Measurements from ENCODE around the gene ANO4. TPM values are rescaled to one million over a fixed set of nuclear protein-coding genes. Genes with fewer than 3 reads are reported as not detected.

Gene ANO4
- total and polyA plus RNA-seq, 5 donors from 2014 or later, result not detected

DNA sequence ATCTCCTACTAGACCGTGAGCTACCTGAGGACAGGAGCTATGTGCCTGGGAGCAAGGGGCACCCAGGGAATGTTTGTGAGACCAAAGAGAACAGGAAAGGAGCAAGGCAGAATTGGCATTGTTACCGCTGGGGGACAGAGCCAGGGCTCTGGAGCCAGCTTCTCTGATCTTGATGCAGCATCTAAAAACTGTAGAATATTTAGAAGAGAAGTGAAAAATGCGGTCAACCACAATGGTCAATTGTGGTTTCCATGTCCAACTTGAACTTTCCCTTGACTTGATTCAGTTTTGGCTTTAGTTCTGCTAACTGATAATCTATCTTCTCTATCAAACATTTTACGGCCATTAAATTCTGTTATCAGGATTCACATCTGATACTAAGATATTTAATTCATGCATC is 201.2 kb downstream of the ANO4 start:
- Mint-ChIP-seq H3K9me3 (peaks cover 0 to 2% (median 0%) of the 10 kb centered on the region in 7 donors), H3K4me3 (no peak overlapping the region), H3K4me1 (no peaks in the 10 kb centered on the region), H3K27me3 (no peaks in the 10 kb centered on the region), H3K36me3 (no peaks in the 10 kb centered on the region), H3K27ac (no peak overlapping the region)
- H3K27ac ChIP-seq (ENCODE audit: insufficient read depth, low read length, poor library complexity, severe bottlenecking), result no peak overlapping the region
- H3K36me3 ChIP-seq (ENCODE audit: control insufficient read depth, insufficient read depth, low read length), result no peaks in the 10 kb centered on the region
- ATAC-seq (ENCODE audit: low read depth in 2 of 2) (no peak), DNase-seq (no peak)
- no peaks in the 10 kb centered on the region for H3K27me3 ChIP-seq (ENCODE audit: control insufficient read depth, insufficient read depth, low read length)
- H3K9me3 ChIP-seq (ENCODE audit: control insufficient read depth in 2 of 2, low read length in 2 of 2), result no peaks in the 10 kb centered on the region
- H3K4me1 ChIP-seq (ENCODE audit: control insufficient read depth, insufficient read depth, low read length, poor library complexity, severe bottlenecking), result no peaks in the 10 kb centered on the region
- H3K4me3 ChIP-seq (ENCODE audit: low read depth, low read length), result no peak overlapping the region

DNA sequence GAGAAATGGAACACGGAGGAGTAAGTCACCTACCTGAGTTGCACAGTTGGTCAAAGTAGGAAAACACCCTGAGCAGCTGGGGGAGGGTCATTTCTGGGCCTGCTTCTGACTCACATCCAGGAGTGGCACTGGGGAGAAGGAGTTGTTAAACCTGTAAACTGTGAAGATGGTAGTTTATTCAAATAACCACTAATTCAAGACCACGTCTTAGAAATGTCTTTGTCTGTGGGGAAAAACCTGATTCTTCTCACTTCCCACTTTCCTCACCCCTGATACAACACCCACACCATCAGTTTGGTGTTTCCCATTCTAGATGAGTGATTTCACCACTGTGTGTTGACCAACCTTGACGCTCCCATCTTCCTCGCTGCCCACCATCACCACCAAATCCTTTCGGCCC is 207.1 kb downstream of the ANO4 start:
- no peaks in the 10 kb centered on the region for H3K27me3 ChIP-seq (ENCODE audit: control insufficient read depth, insufficient read depth, low read length)
- no peaks in the 10 kb centered on the region for H3K9me3 ChIP-seq (ENCODE audit: control insufficient read depth in 2 of 2, low read length in 2 of 2)
- ATAC-seq (ENCODE audit: low read depth in 2 of 2) (no peak), DNase-seq (no peak)
- no peak overlapping the region for H3K27ac ChIP-seq (ENCODE audit: insufficient read depth, low read length, poor library complexity, severe bottlenecking)
- Mint-ChIP-seq H3K27ac (no peak overlapping the region), H3K4me1 (no peaks in the 10 kb centered on the region), H3K27me3 (no peaks in the 10 kb centered on the region), H3K4me3 (no peak overlapping the region), H3K9me3 (peaks cover 0 to 5% (median 2%) of the 10 kb centered on the region in 7 donors), H3K36me3 (no peaks in the 10 kb centered on the region)
- H3K4me1 ChIP-seq (ENCODE audit: control insufficient read depth, insufficient read depth, low read length, poor library complexity, severe bottlenecking), result no peaks in the 10 kb centered on the region
- no peak overlapping the region for H3K4me3 ChIP-seq (ENCODE audit: low read depth, low read length)
- no peaks in the 10 kb centered on the region for H3K36me3 ChIP-seq (ENCODE audit: control insufficient read depth, insufficient read depth, low read length)

DNA sequence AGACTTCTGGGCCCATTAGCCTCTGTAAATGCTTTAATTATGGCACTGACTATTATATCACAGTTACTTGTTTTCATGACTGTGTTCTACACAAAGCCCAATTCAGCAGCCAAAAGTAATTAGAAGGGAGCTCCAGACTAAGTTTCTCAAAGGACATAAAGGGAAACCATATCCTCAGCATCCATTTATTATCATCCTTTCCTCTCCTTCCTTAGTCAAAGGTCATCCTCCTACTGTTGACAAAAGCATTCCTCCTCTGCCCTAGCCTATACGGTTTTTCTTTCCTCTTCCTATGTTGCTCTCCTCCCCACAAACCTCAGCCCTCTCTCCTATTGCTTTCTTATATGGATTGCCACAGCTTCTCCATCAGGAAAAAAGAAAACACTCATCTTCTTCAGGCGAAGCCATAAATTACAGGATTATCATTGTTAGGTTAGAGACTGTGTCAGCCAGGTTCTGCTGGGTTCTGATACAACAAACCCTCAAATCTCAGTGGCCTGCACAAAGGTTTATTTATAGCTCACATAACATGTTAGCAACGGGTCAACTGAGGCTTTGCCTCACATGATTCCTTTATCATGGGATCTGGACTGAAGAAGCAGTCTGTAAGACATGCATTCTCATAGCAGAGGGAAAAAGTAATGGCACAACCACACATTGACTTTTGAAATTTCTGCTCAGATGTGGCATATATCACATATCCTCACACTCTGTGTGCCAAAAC is 208.3 kb downstream of the ANO4 start:
- ATAC-seq (ENCODE audit: low read depth in 2 of 2) (no peak), DNase-seq (no peak)
- Histone ChIP-seq H3K27me3 (ENCODE audit: control insufficient read depth, insufficient read depth, low read length) (no peaks in the 10 kb centered on the region), H3K27ac (ENCODE audit: insufficient read depth, low read length, poor library complexity, severe bottlenecking) (no peak overlapping the region), H3K4me3 (ENCODE audit: low read depth, low read length) (no peak overlapping the region), H3K36me3 (ENCODE audit: control insufficient read depth, insufficient read depth, low read length) (no peaks in the 10 kb centered on the region), H3K9me3 (ENCODE audit: control insufficient read depth in 2 of 2, low read length in 2 of 2) (no peaks in the 10 kb centered on the region), H3K4me1 (ENCODE audit: control insufficient read depth, insufficient read depth, low read length, poor library complexity, severe bottlenecking) (no peaks in the 10 kb centered on the region)
- Mint-ChIP-seq H3K4me3 (no peak overlapping the region), H3K36me3 (no peaks in the 10 kb centered on the region), H3K27ac (no peak overlapping the region), H3K4me1 (no peaks in the 10 kb centered on the region), H3K27me3 (no peaks in the 10 kb centered on the region), H3K9me3 (peaks cover 0 to 5% (median 2%) of the 10 kb centered on the region in 7 donors)

DNA sequence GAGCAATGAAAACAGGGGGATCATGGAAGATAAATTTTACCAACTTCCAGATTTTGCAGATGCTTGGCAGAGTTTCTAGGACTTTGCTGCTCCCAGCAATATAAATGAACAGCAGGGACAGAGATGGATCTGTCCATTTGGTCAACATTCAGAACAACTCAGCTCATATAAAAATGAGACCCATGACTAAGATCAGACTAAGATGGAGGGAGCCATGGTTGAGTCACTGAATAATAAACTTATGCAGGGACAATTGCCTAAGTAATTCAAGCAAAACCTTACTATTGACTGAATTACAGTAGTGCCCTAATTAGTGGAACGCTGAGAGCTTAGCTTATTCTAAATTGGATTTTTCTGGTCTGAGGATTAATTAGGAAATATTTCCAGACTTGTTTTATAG is 210.3 kb downstream of the ANO4 start:
- H3K27ac Mint-ChIP-seq, result no peak overlapping the region
- H3K4me1 ChIP-seq (ENCODE audit: control insufficient read depth, insufficient read depth, low read length, poor library complexity, severe bottlenecking), result no peaks in the 10 kb centered on the region
- H3K4me3 ChIP-seq (ENCODE audit: low read depth, low read length), result no peak overlapping the region
- H3K36me3 ChIP-seq (ENCODE audit: control insufficient read depth, insufficient read depth, low read length), result no peaks in the 10 kb centered on the region
- H3K27me3 Mint-ChIP-seq, result no peaks in the 10 kb centered on the region
- DNase-seq (no peak), ATAC-seq (ENCODE audit: low read depth in 2 of 2) (no peak)
- no peaks in the 10 kb centered on the region for H3K27me3 ChIP-seq (ENCODE audit: control insufficient read depth, insufficient read depth, low read length)
- no peak overlapping the region for H3K4me3 Mint-ChIP-seq
- H3K9me3 ChIP-seq (ENCODE audit: control insufficient read depth in 2 of 2, low read length in 2 of 2), result peaks cover 0 to 8% of the 10 kb centered on the region in 2 experiments
- H3K4me1 Mint-ChIP-seq, result no peaks in the 10 kb centered on the region
- no peaks in the 10 kb centered on the region for H3K36me3 Mint-ChIP-seq
- no peak overlapping the region for H3K27ac ChIP-seq (ENCODE audit: insufficient read depth, low read length, poor library complexity, severe bottlenecking)
- peaks cover 0 to 16% (median 5%) of the 10 kb centered on the region in 7 donors for H3K9me3 Mint-ChIP-seq

DNA sequence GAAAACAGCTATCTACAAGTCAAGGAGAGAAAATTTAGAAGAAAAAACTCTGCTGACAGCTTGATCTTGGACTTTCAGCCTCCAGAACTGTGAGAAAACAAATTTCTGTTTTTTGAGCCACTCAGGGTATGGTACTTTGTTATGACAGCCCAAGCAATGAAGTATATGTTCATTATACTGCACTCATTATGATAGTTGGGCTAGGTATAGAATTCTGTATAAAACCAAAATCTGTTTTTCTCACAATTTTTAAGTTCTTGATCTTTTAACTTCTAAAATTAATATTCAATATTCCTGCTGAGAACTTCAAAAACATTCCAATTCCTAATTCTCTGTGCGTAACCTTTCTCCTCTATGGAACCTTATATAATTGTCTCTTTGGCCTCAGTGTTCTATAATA is 214.7 kb downstream of the ANO4 start:
- no peak overlapping the region for H3K4me3 Mint-ChIP-seq
- H3K4me1 Mint-ChIP-seq, result no peaks in the 10 kb centered on the region
- no peaks in the 10 kb centered on the region for H3K27me3 ChIP-seq (ENCODE audit: control insufficient read depth, insufficient read depth, low read length)
- no peak for DNase-seq
- H3K9me3 ChIP-seq (ENCODE audit: control insufficient read depth in 2 of 2, low read length in 2 of 2), result peaks cover 6 to 10% of the 10 kb centered on the region in 2 experiments
- no peak for ATAC-seq (ENCODE audit: low read depth in 2 of 2)
- no peaks in the 10 kb centered on the region for H3K4me1 ChIP-seq (ENCODE audit: control insufficient read depth, insufficient read depth, low read length, poor library complexity, severe bottlenecking)
- H3K27ac ChIP-seq (ENCODE audit: insufficient read depth, low read length, poor library complexity, severe bottlenecking), result no peak overlapping the region
- no peaks in the 10 kb centered on the region for H3K36me3 Mint-ChIP-seq
- H3K4me3 ChIP-seq (ENCODE audit: low read depth, low read length), result no peak overlapping the region
- no peaks in the 10 kb centered on the region for H3K36me3 ChIP-seq (ENCODE audit: control insufficient read depth, insufficient read depth, low read length)
- H3K27me3 Mint-ChIP-seq, result peaks cover 4% of the 10 kb centered on the region
- H3K27ac Mint-ChIP-seq, result no peak overlapping the region
- H3K9me3 Mint-ChIP-seq, result peaks cover 4 to 28% (median 10%) of the 10 kb centered on the region in 7 donors

DNA sequence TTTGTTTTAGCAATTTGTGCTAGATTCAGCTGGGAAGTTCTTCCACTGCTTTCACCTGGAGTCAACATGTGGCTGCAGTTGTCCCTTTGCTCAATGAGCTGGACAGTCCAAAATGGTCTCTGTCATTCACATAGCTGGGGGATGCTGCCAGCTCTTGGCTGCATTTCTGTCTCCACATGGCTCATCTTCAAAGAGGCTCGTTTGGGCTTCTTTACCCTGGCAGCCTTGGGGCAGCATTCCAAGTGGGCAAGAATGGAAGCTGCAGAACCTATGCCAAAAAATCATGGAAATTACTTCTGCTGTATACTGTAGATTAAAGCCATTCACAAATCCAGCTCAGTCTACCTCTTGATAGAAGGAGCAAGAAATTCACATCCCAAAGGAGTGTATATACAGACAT is 216.3 kb downstream of the ANO4 start:
- H3K36me3 ChIP-seq (ENCODE audit: control insufficient read depth, insufficient read depth, low read length), result no peaks in the 10 kb centered on the region
- ATAC-seq (ENCODE audit: low read depth in 2 of 2), result no peak
- H3K36me3 Mint-ChIP-seq, result no peaks in the 10 kb centered on the region
- no peak overlapping the region for H3K4me3 ChIP-seq (ENCODE audit: low read depth, low read length)
- H3K4me1 ChIP-seq (ENCODE audit: control insufficient read depth, insufficient read depth, low read length, poor library complexity, severe bottlenecking), result no peaks in the 10 kb centered on the region
- peaks cover 6 to 10% of the 10 kb centered on the region in 2 experiments for H3K9me3 ChIP-seq (ENCODE audit: control insufficient read depth in 2 of 2, low read length in 2 of 2)
- H3K27me3 Mint-ChIP-seq, result peaks cover 5% of the 10 kb centered on the region
- H3K27me3 ChIP-seq (ENCODE audit: control insufficient read depth, insufficient read depth, low read length), result no peaks in the 10 kb centered on the region
- no peaks in the 10 kb centered on the region for H3K4me1 Mint-ChIP-seq
- no peak overlapping the region for H3K27ac Mint-ChIP-seq
- DNase-seq, result no peak
- no peak overlapping the region for H3K4me3 Mint-ChIP-seq
- H3K9me3 Mint-ChIP-seq, result peaks cover 4 to 28% (median 10%) of the 10 kb centered on the region in 7 donors
- no peak overlapping the region for H3K27ac ChIP-seq (ENCODE audit: insufficient read depth, low read length, poor library complexity, severe bottlenecking)

DNA sequence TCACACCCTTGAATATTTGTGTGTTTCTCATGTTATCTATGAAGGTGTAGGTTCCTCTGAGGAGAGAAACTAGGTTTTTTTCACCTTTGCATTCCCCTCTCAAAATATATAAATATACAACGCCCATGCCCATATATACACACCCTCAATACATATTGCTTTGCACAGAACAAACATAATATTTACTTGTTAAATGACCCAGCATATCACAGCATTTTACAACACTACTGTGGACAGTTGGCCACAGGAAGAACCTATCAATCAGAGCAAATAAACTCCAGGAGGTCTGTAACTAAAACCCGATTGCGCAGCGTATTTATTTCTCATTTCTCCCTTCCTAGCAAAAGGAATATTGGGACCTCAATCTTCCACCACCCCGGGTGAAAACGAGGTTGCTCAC is 219.4 kb downstream of the ANO4 start:
- H3K4me1 ChIP-seq (ENCODE audit: control insufficient read depth, insufficient read depth, low read length, poor library complexity, severe bottlenecking), result no peaks in the 10 kb centered on the region
- no peak overlapping the region for H3K27ac ChIP-seq (ENCODE audit: insufficient read depth, low read length, poor library complexity, severe bottlenecking)
- no peaks in the 10 kb centered on the region for H3K4me1 Mint-ChIP-seq

DNA sequence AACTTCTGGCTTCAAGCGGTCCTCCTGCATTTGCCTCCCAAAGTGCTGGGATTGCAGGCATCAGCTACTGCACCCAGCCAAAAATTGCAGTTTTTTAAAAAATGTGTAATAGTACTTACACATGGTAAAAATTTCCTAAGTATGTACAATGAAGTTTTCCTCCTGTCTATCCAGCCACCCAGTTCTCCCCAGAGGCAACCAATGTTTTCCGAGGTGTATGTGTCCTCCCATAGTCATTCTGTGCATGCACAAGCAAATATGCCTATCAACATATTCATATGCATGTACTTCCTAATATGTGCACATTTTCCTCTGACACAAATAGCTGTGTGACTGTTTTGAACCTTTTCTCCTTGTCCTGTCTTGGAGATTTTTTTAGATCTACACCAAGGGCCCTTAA is 220.5 kb downstream of the ANO4 start:
- Mint-ChIP-seq H3K4me3 (no peak overlapping the region), H3K27ac (no peak overlapping the region), H3K36me3 (no peaks in the 10 kb centered on the region), H3K4me1 (no peaks in the 10 kb centered on the region), H3K27me3 (peaks cover 5% of the 10 kb centered on the region), H3K9me3 (peaks cover 2 to 14% (median 5%) of the 10 kb centered on the region in 7 donors)
- Histone ChIP-seq H3K4me3 (ENCODE audit: low read depth, low read length) (no peak overlapping the region), H3K9me3 (ENCODE audit: control insufficient read depth in 2 of 2, low read length in 2 of 2) (peaks cover 2 to 6% of the 10 kb centered on the region in 2 experiments), H3K27me3 (ENCODE audit: control insufficient read depth, insufficient read depth, low read length) (no peaks in the 10 kb centered on the region), H3K36me3 (ENCODE audit: control insufficient read depth, insufficient read depth, low read length) (no peaks in the 10 kb centered on the region), H3K27ac (ENCODE audit: insufficient read depth, low read length, poor library complexity, severe bottlenecking) (no peak overlapping the region), H3K4me1 (ENCODE audit: control insufficient read depth, insufficient read depth, low read length, poor library complexity, severe bottlenecking) (no peaks in the 10 kb centered on the region)
- DNase-seq (no peak), ATAC-seq (ENCODE audit: low read depth in 2 of 2) (no peak)

More for the DNA sequence above, 219.4 kb downstream of the ANO4 start:
- no peaks in the 10 kb centered on the region for H3K36me3 Mint-ChIP-seq
- H3K27ac Mint-ChIP-seq, result no peak overlapping the region
- H3K27me3 ChIP-seq (ENCODE audit: control insufficient read depth, insufficient read depth, low read length), result no peaks in the 10 kb centered on the region
- no peak overlapping the region for H3K4me3 ChIP-seq (ENCODE audit: low read depth, low read length)
- ATAC-seq (ENCODE audit: low read depth in 2 of 2) (no peak), DNase-seq (no peak)
- H3K36me3 ChIP-seq (ENCODE audit: control insufficient read depth, insufficient read depth, low read length), result no peaks in the 10 kb centered on the region
- H3K9me3 Mint-ChIP-seq, result peaks cover 4 to 24% (median 10%) of the 10 kb centered on the region in 7 donors
- H3K4me3 Mint-ChIP-seq, result no peak overlapping the region
- H3K9me3 ChIP-seq (ENCODE audit: control insufficient read depth in 2 of 2, low read length in 2 of 2), result peaks cover 6 to 10% of the 10 kb centered on the region in 2 experiments
- peaks cover 5% of the 10 kb centered on the region for H3K27me3 Mint-ChIP-seq

Data from CD4-positive, CD25-positive, alpha-beta regulatory T cell (primary cell).